ENCODE data around the gene WDR7. TPM values are rescaled to one million over a fixed set of nuclear protein-coding genes. Genes with fewer than 3 reads are reported as not detected.

WDR7 gene
- total and polyA plus RNA-seq, 2 of the 4 experiments (the other 2 are of a cell fraction), result 3.7 to 23.3 TPM

GRCh38 chr18:56884511-56884910 is 233.4 kb downstream of the WDR7 start:
- ChIA-PET CTCF (no interaction called here), POLR2A (ENCODE audit: unreplicated experiment) (no interaction called here)
- Histone ChIP-seq H3K9ac (ENCODE audit: low read depth, low read length) (no peak overlapping the region), H3K56ac (ENCODE audit: extremely low read depth, insufficient read depth, low read length) (no peak overlapping the region), H3K36me3 (ENCODE audit: control insufficient read depth, insufficient read depth, low read length) (0 out of 2 replicates have a peak, but pooled peaks cover 2% of the 10 kb centered on the region), H3K9me1 (ENCODE audit: insufficient read depth, low read length) (peaks cover 4% of the 10 kb centered on the region), H3K27me3 (ENCODE audit: control insufficient read depth, insufficient read depth, low read length) (no peaks in the 10 kb centered on the region), H4K8ac (ENCODE audit: low read depth in 2 of 2, low read length in 2 of 2) (no peak overlapping the region), H4K91ac (ENCODE audit: insufficient read depth, low read depth, low read length) (no peak overlapping the region), H3K79me1 (ENCODE audit: low read depth in 1 of 2, low read length in 2 of 2) (peaks cover 0 to 6% of the 10 kb centered on the region in 2 experiments; a peak in 1 of 4 replicates), H2AFZ (replicated peaks; ENCODE audit: low read length, poor library complexity) (no peak overlapping the region), H3K14ac (replicated peaks; ENCODE audit: low read depth, low read length) (no peak overlapping the region), H2AK9ac (replicated peaks; ENCODE audit: low read depth, low read length, poor library complexity) (no peak overlapping the region), H3K18ac (ENCODE audit: low read depth, low read length) (no peak overlapping the region), H3K4me2 (ENCODE audit: low read depth, low read length) (no peak overlapping the region), H2BK5ac (ENCODE audit: low read depth, low read length, poor library complexity, severe bottlenecking) (no peak overlapping the region), H3K4me3 (ENCODE audit: insufficient read depth, low read depth, low read length) (no peak overlapping the region), H4K20me1 (ENCODE audit: insufficient read depth, low read length) (no peaks in the 10 kb centered on the region), H3K9me3 (ENCODE audit: control insufficient read depth, insufficient read depth, low read length) (no peaks in the 10 kb centered on the region), H3K4me1 (ENCODE audit: control insufficient read depth, insufficient read depth, low read length) (peaks cover 2% of the 10 kb centered on the region; the same call in 1 of the 2 replicates), H3K23ac (ENCODE audit: low read depth, low read length) (no peak overlapping the region), H2AK5ac (ENCODE audit: low read depth, low read length) (no peak overlapping the region), H2BK20ac (ENCODE audit: low read depth, low read length) (no peak overlapping the region), H4K5ac (ENCODE audit: low read depth, low read length) (no peak overlapping the region), H2BK15ac (ENCODE audit: low read depth, low read length) (no peak overlapping the region), H3K27ac (ENCODE audit: insufficient read depth, low read length) (no peak overlapping the region), H2BK120ac (ENCODE audit: low read depth, low read length) (no peak overlapping the region), H3K4ac (ENCODE audit: low read depth, low read length) (no peak overlapping the region)
- dilution Hi-C loops (cut with HindIII; ENCODE audit: low sequenced_read_pairs, unreplicated experiment), result no loop called here
- intact Hi-C loops (cut with micrococcal nuclease), result no loop called here
- DNase-seq, result no peak
- no TSS peak for BruUV-seq (replicated peaks)
- in situ Hi-C loops (cut with MboI; ENCODE audit: low sequenced_read_pairs), result no loop called here
- no CpG with 5 or more reads among the region's 1 CpG for WGBS, 2 experiments (ENCODE audit: extremely low coverage in 2 of 2, insufficient read length in 1 of 2)
- TF ChIP-seq CTCF (conservative IDR thresholded peaks at IDR 0.05; ENCODE audit: low read depth, low read length) (no peak), MXI1 (IDR thresholded peaks at IDR 0.05; ENCODE audit: borderline replicate concordance, low read depth, low read length) (no peak), CHD1 (IDR thresholded peaks at IDR 0.05; ENCODE audit: low read depth, low read length) (no peak), MAZ (IDR thresholded peaks at IDR 0.05; ENCODE audit: borderline replicate concordance, low read depth, low read length) (no peak)
- no peak for ATAC-seq (ENCODE audit: low read depth)
